Parathyroid adenoma (tissue), 2 donors: ENCODE results near the gene IRF2BPL.

Experiments used
- H2AFZ ChIP-seq: fragments of 300-600 bp; sonication (generic); one replicate; pipeline ENCODE4 v1.7.0; 2017; ENCODE audit warnings: antibody characterized with exemption, mild to moderate bottlenecking
- H3K27ac ChIP-seq: fragments of 300-600 bp; sonication (generic); one replicate; pipeline ENCODE4 v1.7.0; 2017
- H3K27me3 ChIP-seq: fragments of 300-600 bp; sonication (generic); one replicate; pipeline ENCODE4 v1.7.0; 2017; ENCODE audit warnings: low read length; ENCODE audit not compliant: control insufficient read depth, insufficient read depth
- H3K36me3 ChIP-seq: fragments of 300-600 bp; sonication (generic); one replicate; pipeline ENCODE4 v1.7.0; 2017; ENCODE audit warnings: low read length; ENCODE audit not compliant: control insufficient read depth, insufficient read depth
- H3K4me1 ChIP-seq: fragments of 300-600 bp; sonication (generic); one replicate; pipeline ENCODE4 v1.7.0; 2017; ENCODE audit warnings: control low read depth
- H3K4me2 ChIP-seq: fragments of 300-600 bp; sonication (generic); one replicate; pipeline ENCODE4 v1.7.0; 2017; ENCODE audit warnings: low read length
- H3K4me3 ChIP-seq: fragments of 300-600 bp; sonication (generic); one replicate; pipeline ENCODE4 v1.7.0; 2017; ENCODE audit warnings: low read depth, low read length
- H3K79me2 ChIP-seq: fragments of 300-600 bp; sonication (generic); one replicate; pipeline ENCODE4 v1.7.0; 2017; ENCODE audit warnings: control low read depth
- H3K9ac ChIP-seq: fragments of 300-600 bp; sonication (generic); one replicate; pipeline ENCODE4 v1.7.0; 2017; ENCODE audit warnings: mild to moderate bottlenecking
- H3K9me3 ChIP-seq: fragments of 300-600 bp; sonication (generic); one replicate; pipeline ENCODE4 v1.7.0; 2017; ENCODE audit warnings: low read length; ENCODE audit not compliant: control insufficient read depth
- TF ChIP-seq, protein P1 (sequence below): fragments of 300-600 bp; sonication (generic); IDR thresholded peaks from one replicate; pipeline ENCODE4 v1.7.0; 2017; ENCODE audit warnings: antibody characterized with exemption, mild to moderate bottlenecking
- donor health status: primary hyperparathyroidism.

Gene IRF2BPL

DNA sequence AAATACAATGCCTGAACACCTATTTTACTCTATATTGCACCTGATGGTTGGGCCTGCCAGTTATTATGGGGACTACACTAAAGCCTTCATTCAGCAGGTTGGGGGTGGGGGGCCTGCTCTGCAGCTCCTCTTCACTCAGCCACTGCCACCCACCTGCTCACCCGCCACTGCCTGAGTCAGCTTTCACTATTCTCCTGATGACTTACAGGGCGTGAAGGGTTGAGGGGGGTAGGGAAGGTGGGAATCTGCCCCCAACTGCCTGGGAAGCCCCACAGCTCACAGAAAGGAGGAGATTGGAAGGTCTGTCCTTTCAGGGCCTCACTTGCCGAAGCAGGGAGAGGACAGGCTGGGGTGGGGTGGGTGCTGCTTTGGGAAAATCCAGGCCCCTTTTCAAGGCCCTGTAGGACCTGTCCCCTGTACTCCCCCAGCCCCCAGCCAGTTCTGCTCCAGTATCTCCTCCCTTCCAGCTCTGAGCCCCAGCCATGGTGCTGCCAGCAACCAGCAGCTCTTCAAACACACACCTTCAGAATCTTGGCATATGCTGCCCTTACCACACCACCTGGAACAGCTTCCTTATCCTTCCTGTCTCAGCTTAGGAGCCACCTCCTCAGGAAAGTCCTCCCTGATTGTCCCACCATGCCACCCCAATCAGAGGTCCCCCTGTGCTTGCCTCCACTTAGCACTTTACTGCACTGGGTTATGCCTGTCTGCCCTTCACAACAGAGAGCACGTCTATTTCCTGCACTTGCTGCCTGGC lies 33.1 kb downstream of the IRF2BPL start:
- no peaks in the 10 kb centered on the region for H3K79me2 ChIP-seq
- TF ChIP-seq, protein P1, sequence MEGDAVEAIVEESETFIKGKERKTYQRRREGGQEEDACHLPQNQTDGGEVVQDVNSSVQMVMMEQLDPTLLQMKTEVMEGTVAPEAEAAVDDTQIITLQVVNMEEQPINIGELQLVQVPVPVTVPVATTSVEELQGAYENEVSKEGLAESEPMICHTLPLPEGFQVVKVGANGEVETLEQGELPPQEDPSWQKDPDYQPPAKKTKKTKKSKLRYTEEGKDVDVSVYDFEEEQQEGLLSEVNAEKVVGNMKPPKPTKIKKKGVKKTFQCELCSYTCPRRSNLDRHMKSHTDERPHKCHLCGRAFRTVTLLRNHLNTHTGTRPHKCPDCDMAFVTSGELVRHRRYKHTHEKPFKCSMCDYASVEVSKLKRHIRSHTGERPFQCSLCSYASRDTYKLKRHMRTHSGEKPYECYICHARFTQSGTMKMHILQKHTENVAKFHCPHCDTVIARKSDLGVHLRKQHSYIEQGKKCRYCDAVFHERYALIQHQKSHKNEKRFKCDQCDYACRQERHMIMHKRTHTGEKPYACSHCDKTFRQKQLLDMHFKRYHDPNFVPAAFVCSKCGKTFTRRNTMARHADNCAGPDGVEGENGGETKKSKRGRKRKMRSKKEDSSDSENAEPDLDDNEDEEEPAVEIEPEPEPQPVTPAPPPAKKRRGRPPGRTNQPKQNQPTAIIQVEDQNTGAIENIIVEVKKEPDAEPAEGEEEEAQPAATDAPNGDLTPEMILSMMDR = no peak
- no peak overlapping the region for H3K4me2 ChIP-seq
- H2AFZ ChIP-seq = no peak overlapping the region
- no peak overlapping the region for H3K9ac ChIP-seq
- no peaks in the 10 kb centered on the region for H3K9me3 ChIP-seq
- no peak overlapping the region for H3K4me3 ChIP-seq
- no peaks in the 10 kb centered on the region for H3K27me3 ChIP-seq
- H3K27ac ChIP-seq = no peak overlapping the region
- no peaks in the 10 kb centered on the region for H3K36me3 ChIP-seq
- H3K4me1 ChIP-seq = peaks cover 7% of the 10 kb centered on the region

DNA sequence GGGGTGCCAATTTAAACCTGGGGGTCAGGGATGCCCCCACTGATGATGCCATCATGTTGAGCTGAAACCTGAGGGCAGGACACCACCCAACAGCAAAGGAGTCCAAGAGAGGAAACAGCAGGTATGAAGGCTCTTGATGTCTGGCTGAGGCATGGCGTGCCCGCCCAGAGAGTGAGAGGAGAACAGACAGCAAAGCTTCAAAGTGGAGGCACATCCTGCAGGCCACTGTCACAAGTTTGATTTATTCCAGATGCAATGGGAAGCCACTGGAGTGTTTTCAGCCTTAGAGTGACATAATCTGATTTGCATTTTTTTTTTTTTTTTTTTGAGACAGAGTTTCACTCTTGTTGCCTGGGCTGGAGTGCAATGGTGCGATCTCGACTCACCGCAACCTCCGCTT lies 34.8 kb downstream of the IRF2BPL start:
- peaks cover 4% of the 10 kb centered on the region for H3K4me1 ChIP-seq
- no peaks in the 10 kb centered on the region for H3K27me3 ChIP-seq
- no peak overlapping the region for H3K4me3 ChIP-seq
- H3K9me3 ChIP-seq = no peaks in the 10 kb centered on the region
- TF ChIP-seq, protein P1 = no peak
- H3K9ac ChIP-seq = no peak overlapping the region
- no peak overlapping the region for H3K4me2 ChIP-seq
- no peaks in the 10 kb centered on the region for H3K36me3 ChIP-seq
- no peaks in the 10 kb centered on the region for H3K79me2 ChIP-seq
- no peak overlapping the region for H3K27ac ChIP-seq
- no peak overlapping the region for H2AFZ ChIP-seq

DNA sequence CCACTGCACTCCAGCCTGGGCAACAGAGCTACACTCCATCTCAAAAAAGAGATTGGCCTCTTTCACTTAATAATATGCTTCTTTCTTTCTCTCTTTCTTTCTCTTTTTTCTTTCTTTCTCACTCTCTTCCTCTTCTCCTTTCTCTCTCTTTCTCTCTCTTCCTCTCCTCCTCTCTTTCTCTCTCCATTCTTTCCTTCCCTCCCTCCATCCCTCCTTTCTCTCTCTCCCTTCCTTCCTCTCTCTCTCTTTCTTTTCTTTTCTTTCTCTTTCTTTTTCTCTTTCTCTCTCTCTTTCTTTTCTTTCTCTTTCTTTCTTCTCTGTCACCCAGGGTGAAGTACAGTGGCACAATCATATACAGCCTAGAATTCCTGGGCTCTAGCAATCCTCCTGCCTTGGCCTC lies 38.4 kb downstream of the IRF2BPL start:
- no peak overlapping the region for H2AFZ ChIP-seq
- no peak overlapping the region for H3K4me2 ChIP-seq
- H3K9me3 ChIP-seq = no peaks in the 10 kb centered on the region
- peaks cover 12% of the 10 kb centered on the region for H3K4me1 ChIP-seq
- H3K4me3 ChIP-seq = no peak overlapping the region
- TF ChIP-seq, protein P1 = no peak
- no peaks in the 10 kb centered on the region for H3K27me3 ChIP-seq
- H3K9ac ChIP-seq = no peak overlapping the region
- no peaks in the 10 kb centered on the region for H3K79me2 ChIP-seq
- H3K27ac ChIP-seq = no peak overlapping the region
- H3K36me3 ChIP-seq = no peaks in the 10 kb centered on the region

DNA sequence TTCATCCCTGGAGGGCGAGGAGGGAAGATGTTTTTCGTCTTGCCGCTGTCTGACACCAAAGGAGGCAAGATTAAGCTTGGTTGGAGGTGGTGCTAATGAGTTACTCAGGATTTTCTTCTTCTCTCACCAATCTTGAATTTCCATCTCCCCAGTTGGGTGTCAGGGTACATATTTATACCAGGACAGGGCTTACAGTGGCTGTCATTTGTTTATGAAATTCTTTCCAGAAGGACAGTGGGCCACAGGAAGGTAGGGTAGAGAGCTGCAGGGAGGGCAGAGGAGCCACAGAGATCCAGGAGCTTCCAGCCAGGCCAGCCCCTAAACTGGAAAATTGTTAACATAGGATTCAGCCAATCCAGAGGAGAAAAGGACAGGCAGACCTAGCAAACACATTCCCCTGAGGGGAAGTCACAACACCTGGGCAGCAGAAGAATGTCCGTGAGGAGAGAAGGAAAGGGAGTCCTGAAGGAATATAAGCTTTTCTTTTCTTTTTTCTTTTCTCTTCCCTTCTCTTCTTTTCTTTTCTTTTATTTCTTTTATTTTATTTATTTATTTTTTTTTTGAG lies 40.5 kb downstream of the IRF2BPL start:
- Histone ChIP-seq H3K79me2 (no peaks in the 10 kb centered on the region), H3K4me2 (no peak overlapping the region), H3K4me3 (no peak overlapping the region), H3K9ac (no peak overlapping the region), H3K27me3 (no peaks in the 10 kb centered on the region), H2AFZ (peak overlapping the region; percentile 71), H3K9me3 (no peaks in the 10 kb centered on the region), H3K27ac (peak overlapping the region; percentile 47), H3K36me3 (no peaks in the 10 kb centered on the region), H3K4me1 (peaks cover 12% of the 10 kb centered on the region)
- TF ChIP-seq, protein P1 = no peak

DNA sequence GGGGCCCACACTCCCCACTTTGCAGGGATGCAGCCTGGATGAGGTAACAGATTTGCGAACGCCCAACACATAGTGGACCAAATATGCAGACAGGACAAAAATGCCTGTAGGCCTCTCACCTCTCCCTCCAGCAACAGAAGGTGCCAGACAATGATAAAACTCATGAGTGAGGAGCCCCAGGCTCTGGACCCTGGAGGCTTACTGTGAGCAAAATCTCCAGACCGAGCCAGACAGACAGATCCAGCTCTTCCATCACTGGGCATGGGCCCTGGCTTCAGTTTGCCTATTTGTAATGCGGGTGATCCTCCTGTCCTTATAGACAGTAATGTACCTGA lies 42.3 kb downstream of the IRF2BPL start:
- H3K27ac ChIP-seq = no peak overlapping the region
- H3K9me3 ChIP-seq = no peaks in the 10 kb centered on the region
- peak overlapping the region; percentile 11 for H2AFZ ChIP-seq
- no peaks in the 10 kb centered on the region for H3K79me2 ChIP-seq
- H3K4me2 ChIP-seq = no peak overlapping the region
- no peak overlapping the region for H3K4me3 ChIP-seq
- TF ChIP-seq, protein P1 = no peak
- peaks cover 12% of the 10 kb centered on the region for H3K4me1 ChIP-seq
- no peak overlapping the region for H3K9ac ChIP-seq
- no peaks in the 10 kb centered on the region for H3K36me3 ChIP-seq
- no peaks in the 10 kb centered on the region for H3K27me3 ChIP-seq
